T47D (cell line): ENCODE data around the gene C17orf50.
"Not testable (repeated sequence)": the region's sequence is repeated elsewhere in the genome, so short reads cannot be mapped to it uniquely, and the experiment has no call there.

Experiments used
- DNase-seq, 2 experiments: peaks; one replicate each; pipeline versions ENCODE4 v3.0.0 to v3.0.0-alpha.2; 2011 to 2012; ENCODE audit warnings: low read depth in 1 of 2, low spot score in 1 of 2
- JUND ChIP-seq: IDR thresholded peaks from 2 replicates; pipeline ENCODE4 v1.6.1; 2012; ENCODE audit warnings: low read depth
- in situ Hi-C: cut with HindIII; loops from 2 replicates; pipeline ENCODE4 v1.10.0; 2016; ENCODE audit warnings: low sequenced_read_pairs, low pct_unique_long_range_greater_than_20kb

The C17orf50 gene

GRCh38 chr17:35748979-35749378 is 11.7 kb upstream of the C17orf50 start:
- TF ChIP-seq JUND: no peak
- in situ Hi-C loops: loop anchor here (25.0 kb wide), 1 partner anchor 137 kb away; no protein-coding TSS in a partner anchor
- no peak for DNase-seq

- in situ Hi-C loops: loop anchor here (25.0 kb wide), 1 partner anchor 137 kb away; no protein-coding TSS in a partner anchor
- no peak for TF ChIP-seq JUND
- DNase-seq: no peak
These were observed 10.9 kb upstream of the C17orf50 start for GRCh38 chr17:35749560-35750412.

- TF ChIP-seq JUND: no peak
- no peak for DNase-seq
- in situ Hi-C loops: no loop called here
These were observed 9.9 kb upstream of the C17orf50 start for GRCh38 chr17:35750526-35751395.

- DNase-seq, in situ Hi-C loops: not testable (repeated sequence)
These were observed 9.1 kb upstream of the C17orf50 start for GRCh38 chr17:35751541-35751940.

GRCh38 chr17:35752471-35752870 is 8.2 kb upstream of the C17orf50 start:
- peak; percentile 65 to 81 for DNase-seq
- no peak for TF ChIP-seq JUND
- in situ Hi-C loops: no loop called here

- TF ChIP-seq JUND: no peak
- peak; percentile 50 to 54 for DNase-seq
- in situ Hi-C loops: no loop called here
These were observed 7.5 kb upstream of the C17orf50 start, which contains the start of gene GAS2L2 for GRCh38 chr17:35752945-35753764. TSS of gene GAS2L2 (minus strand) at chr17:35753239. CDS start at chr17:35752850, 389 bp downstream.

- no peak for TF ChIP-seq JUND
- no peak for DNase-seq
- in situ Hi-C loops: no loop called here
These were observed 3.4 kb upstream of the C17orf50 start for GRCh38 chr17:35757243-35757642.

- in situ Hi-C loops: no loop called here
- DNase-seq: no peak
- no peak for TF ChIP-seq JUND
These were observed 914 bp downstream of the C17orf50 start for GRCh38 chr17:35761601-35762000.

GRCh38 chr17:35763767-35764122 is 3.1 kb downstream of the C17orf50 start:
- in situ Hi-C loops: no loop called here
- no peak for TF ChIP-seq JUND

GRCh38 chr17:35764123-35764991 is 3.7 kb downstream of the C17orf50 start:
- DNase-seq: peak; percentile 94 to 99
- no peak for TF ChIP-seq JUND
- in situ Hi-C loops: no loop called here

More at GRCh38 chr17:35763767-35764122, 3.1 kb downstream of the C17orf50 start:
- no peak for DNase-seq

- no peak for TF ChIP-seq JUND
- in situ Hi-C loops: no loop called here
- DNase-seq: no peak
These were observed 4.5 kb downstream of the C17orf50 start for GRCh38 chr17:35765086-35765710.
